Right renal cortex interstitium (tissue), 3 donors: ENCODE measurements around the gene DLG2. TPM values are rescaled to one million over a fixed set of nuclear protein-coding genes. Genes with fewer than 3 reads are reported as not detected.

Source experiments
- DNase-seq, 3 donors: peaks; one replicate each; pipeline ENCODE4 v3.0.0-alpha.2; 2013; ENCODE audit warnings: low read depth in 3 of 3, low spot score in 2 of 3
- polyA plus RNA-seq, 3 donors: library from polyadenylated mRNA; unstranded; fragments of 120-200 nt; gene quantifications; one replicate each; pipeline ENCODE4 v1.2.1, GENCODE V29; 2013; ENCODE audit not compliant: insufficient read length in 3 of 3

The DLG2 gene
- polyA plus RNA-seq, 3 donors: 11.5 to 14.0 (median 13.3) TPM

DNA sequence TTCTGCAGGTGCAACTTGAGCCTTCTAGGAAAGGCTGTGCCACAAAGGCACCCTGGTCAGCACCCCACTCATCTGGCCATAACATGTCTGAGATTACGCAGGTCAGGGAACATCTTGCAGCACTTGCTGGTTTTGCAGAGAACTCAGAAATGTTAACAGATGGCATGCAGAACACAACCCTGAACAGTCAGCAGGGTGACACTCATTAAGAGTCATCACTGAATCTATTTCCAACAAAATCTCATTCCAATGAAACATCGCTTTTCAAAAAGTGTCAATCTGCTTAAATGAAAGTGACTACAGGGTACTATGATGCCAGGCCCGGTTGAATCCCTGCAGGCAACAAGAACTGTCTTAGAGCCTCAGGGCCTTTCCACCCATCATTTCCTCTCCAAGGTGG is 1971.2 kb downstream of the DLG2 start:
- no peak for DNase-seq

DNA sequence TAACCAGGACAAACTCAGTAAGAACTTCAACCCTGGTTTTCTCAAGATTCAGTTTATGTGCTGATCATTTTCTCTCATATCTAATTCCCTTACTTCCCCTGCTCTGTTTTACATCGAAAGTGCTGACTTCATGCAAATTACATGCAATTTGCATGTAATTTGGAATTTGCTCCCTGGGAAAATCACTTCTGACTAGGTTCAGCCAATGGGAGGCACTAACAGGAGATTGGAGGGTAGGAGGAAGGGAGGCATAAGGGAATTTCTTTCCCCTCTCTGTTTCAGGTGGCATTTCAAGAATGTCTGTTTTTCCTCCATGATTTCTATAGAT is 1977.7 kb downstream of the DLG2 start:
- no peak for DNase-seq

DNA sequence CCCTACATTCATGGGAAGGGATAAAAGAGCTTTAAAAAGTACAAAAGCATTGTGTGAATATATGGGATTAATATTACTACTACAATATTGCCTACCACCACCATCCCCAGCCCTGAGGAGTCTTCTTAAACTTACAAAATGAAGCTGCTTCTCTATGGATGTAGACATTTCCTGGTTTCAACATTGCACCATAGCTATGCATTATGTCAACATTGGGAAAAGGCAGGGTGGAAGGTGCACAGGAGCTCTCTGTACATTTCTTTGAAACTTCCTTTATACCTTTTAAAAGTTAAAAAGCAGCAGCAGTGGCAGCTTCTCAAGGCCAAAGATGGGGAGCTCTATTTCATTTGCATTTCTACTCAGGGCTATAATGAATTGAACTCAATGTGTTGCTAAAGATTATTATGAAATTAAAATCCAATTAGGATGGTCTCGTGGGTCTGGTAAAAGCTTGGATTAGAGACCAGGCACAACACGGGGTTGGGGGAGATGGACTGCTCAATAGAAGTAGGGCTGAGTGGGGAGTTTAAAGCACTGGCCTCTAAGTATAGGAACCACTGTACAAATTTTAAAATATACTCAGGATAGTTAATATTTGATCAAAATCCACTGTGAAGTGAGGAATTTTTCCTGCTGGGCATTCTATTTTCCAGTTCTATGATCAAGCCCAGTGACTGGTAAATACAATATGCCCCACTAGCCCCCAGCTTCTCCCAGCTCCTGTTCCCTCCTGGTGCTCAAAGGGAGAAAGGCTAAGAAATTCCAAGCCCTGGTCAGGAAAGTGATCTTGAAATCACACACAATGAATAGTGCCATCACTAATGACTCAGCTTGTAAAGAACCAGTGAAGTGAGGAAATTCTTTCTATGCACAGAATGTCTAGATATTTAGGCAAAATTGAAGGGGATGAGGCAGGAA is 1978.3 kb downstream of the DLG2 start:
- DNase-seq: no peak

GRCh38 chr11:83645561-83645960 is 1981.6 kb downstream of the DLG2 start:
- no peak for DNase-seq

GRCh38 chr11:83643115-83643514 is 1984.0 kb downstream of the DLG2 start:
- DNase-seq: no peak

- DNase-seq: no peak
Observed at GRCh38 chr11:83642500-83642899, 1984.6 kb downstream of the DLG2 start.

DNA sequence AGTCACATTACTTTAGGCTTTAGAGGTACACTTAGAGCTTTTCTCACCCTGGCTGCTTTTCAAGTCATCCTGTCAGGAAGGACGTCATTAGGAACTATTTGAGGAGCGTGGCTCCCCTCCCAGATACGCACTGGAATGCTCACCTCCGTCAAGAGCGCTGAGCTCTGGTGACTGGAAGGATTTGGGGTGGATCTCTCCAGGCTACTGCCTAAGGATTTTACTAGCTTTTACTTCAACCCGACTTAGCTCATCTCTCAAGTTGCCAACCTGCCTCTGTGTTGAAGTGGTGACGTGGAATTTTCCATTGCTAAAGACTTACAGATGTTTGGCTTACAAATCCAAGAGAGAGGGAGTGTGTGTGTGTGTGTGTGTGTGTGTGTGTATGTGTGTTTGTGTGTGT is 1985.6 kb downstream of the DLG2 start:
- DNase-seq: no peak

DNA sequence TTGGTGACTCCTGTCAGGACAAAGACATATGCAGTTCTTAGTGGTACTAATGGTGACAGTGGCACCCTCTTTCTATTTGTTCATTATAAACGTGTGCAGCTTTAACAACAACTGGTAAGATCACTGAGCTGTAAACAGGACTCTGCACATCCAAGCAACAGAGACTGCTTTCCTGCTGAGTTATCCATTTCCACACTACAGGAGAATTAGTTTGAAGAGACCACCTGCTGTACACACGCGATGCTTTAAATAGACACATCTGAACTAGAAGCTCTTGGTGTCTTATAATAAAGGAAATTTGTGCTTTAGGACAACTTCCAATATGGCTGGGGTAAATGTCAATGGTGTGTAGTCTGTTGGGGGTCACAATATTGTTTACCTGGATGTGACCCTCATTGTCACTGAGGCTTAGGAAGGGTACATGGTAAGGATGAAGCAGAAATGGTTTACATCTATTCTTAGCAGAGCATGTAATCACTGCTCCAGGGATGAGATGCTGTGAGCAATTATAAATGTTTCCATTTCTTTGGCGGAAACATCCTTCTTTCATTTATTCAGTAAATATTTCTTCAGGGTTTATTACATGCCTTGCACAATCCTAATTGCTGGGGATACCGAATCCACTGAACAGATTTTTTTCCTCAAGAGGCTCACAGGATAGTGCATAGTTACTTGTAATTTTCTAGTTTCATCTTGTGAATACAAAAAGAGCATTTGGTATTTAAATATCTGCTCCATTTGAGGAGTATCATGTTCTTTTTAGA is 1987.0 kb downstream of the DLG2 start:
- DNase-seq: no peak

DNA sequence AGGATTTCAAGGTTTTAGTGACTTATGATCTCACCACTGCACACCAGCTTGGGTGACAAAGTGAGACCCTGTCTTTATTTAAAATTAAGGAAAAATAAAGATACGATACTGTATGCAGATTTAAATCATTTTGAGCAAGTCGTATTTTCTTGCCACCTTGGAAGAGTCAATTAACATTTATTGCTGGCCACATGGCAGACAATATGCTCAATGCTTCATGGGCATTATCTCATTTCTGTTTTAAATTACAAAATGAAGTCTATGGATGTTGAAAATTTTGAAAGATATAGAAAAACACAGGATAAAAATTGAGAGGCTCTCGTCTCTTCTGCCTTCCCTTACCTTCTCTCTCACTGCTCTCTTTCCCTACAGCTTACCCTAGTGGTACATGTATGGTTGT is 1992.0 kb downstream of the DLG2 start:
- DNase-seq: no peak

- no peak for DNase-seq
Observed at GRCh38 chr11:83630211-83630610, 1996.9 kb downstream of the DLG2 start.

GRCh38 chr11:83629775-83630174 is 1997.4 kb downstream of the DLG2 start:
- no peak for DNase-seq

- no peak for DNase-seq
Observed at GRCh38 chr11:83628622-83629355, 1998.4 kb downstream of the DLG2 start.

DNA sequence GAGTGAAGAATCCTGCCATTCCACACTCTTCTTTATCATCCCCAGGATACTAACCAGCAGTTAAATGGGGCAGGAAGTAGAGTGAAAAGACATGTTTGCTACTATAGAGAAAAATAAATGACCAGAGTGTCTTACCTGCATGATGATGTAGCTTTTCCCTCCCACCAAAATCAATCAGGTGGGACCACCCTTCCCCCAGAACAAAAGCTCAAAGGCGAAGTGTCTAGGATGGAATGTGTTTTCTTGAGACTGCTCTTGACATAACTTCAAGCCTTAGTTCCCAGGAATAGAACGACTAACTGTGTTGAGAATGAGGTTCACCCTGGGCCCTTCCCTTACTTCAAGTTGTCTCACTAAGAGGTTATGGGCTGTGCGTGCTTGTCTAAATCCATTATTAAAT is 2001.8 kb downstream of the DLG2 start:
- no peak for DNase-seq

DNA sequence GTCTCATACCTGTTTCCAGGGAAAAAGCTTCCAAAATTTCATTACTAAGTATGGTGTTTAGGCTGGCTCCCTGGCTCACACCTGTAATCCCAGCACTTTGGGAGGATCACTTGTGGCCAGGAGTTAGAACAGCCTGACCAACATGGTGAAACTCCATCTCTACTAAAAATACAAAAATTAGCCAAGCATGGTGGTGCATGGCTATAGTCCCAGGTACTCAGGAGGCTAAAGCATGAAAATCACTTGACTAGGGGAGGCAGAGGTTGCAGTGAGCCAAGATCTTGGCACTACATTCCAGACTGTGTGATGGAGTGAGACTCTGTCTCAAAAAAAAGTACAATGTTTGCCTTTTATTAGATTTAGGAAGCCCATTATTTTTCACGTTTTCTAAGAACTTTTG is 2009.5 kb downstream of the DLG2 start:
- no peak for DNase-seq

DNA sequence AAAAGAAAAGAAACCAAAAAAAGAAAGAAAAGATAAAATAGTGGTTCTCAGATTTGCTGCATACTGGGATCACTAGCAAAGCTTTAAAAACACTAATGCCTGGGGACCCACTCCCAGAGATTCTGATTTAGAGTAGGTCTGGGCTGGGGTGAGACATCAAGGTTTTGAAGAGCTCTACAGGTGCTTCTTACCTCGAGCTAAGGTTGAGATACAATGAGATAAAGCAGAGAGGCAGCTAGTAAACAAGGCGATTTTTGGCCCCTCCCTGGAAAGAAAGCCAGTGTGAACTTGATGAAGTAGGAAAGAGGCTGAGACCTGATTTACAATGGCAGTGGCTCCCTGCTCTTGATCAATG is 2013.4 kb downstream of the DLG2 start:
- DNase-seq: no peak

DNA sequence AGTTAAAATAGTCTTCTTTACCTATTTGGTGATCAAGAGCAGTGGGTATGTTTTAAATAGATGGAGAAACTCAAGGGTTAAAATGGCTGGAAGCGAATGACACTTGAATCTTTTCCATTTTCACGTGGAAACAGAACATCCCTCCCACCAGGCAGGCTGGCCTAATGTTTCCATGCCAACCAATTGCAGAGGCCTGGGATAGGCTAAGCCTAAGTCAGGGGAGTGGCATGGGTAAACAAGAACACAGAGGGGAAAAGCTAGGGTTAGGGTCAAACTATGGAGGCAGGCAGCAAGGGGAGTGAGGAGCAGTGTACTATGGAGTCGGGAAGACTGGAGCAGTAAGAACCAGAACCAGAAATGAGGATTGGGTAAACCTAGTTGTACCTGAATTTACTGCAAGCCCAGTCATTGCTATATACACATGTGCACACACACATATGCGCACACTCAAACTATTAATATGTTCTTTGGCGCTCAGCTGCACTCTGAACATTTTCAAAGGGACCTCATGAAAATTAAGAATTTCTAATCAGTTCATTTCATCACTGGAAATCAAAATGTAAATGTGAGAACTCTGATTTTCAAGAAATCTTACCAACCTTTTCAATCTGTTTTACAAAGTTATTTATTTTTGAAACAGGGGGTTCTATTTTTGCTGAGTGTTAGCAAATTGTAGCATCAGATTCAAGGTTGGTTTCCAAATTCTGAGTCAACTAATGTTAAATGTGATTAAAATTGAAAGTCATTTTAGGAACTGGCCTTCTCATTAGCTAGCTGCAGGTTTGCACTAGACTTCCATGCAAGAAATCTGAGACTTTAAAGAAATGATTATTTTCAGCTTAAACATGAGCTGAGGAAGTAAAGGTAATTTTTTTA is 2014.0 kb downstream of the DLG2 start:
- DNase-seq: no peak

- no peak for DNase-seq
Observed at GRCh38 chr11:83611600-83611999, 2015.5 kb downstream of the DLG2 start.

DNA sequence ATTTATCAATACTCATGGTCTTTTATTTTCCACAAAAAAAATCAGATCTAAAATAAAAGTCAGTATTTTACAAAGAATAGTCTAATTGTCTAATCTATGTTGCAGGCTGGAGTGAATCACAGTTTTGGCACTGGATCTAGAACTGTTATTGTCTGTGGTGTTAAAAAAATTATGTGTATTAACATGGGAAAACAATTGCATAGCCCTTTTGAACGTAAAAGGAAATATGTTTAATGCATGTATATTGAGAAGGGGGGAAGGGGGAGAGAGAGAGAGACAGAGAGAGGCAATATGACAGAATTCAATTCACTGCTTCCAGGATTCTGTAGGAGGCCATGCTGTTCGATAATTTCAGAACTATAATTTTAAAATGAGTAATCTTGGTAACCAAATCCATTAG is 2016.1 kb downstream of the DLG2 start:
- DNase-seq: no peak

DNA sequence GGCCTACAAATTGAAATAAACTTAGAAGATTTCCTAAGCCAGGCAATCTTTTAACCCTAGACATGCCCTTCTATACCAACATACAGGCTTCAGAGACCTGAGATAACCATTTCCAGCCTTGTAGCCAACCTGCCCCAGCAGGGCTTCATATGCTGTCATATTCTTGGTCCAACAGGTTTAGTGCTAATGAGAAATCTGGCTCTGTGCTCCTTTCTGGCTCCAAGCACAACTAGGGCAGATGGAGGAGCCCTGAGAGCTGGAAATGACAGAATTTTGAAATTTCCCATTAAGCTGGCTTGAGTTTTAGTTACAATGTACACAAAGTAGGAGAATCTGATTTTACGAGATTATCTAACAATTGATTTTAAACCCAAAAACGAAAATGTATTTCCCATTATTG is 2018.0 kb downstream of the DLG2 start:
- DNase-seq: no peak

- DNase-seq: no peak
Observed at GRCh38 chr11:83608571-83608970, 2018.6 kb downstream of the DLG2 start.
